Mucosa of stomach (tissue), 1 donor: ENCODE data around the gene PLBD2.
"Not testable (repeated sequence)": the region's sequence is repeated elsewhere in the genome, so short reads cannot be mapped to it uniquely, and the experiment has no call there.

Experiments used
- H3K27me3 ChIP-seq: one replicate; pipeline ENCODE4 v1.7.0; 2013; ENCODE audit warnings: mild to moderate bottlenecking, low read length; ENCODE audit not compliant: control insufficient read depth, insufficient read depth
- H3K36me3 ChIP-seq: one replicate; pipeline ENCODE4 v1.7.0; 2013; ENCODE audit warnings: low read length; ENCODE audit not compliant: control insufficient read depth, insufficient read depth
- H3K4me1 ChIP-seq: one replicate; pipeline ENCODE4 v1.7.0; 2013; ENCODE audit warnings: mild to moderate bottlenecking, low read length; ENCODE audit not compliant: control insufficient read depth, insufficient read depth
- H3K4me3 ChIP-seq: one replicate; pipeline ENCODE4 v1.7.0; 2013; ENCODE audit warnings: low read length
- H3K9ac ChIP-seq: one replicate; pipeline ENCODE4 v1.7.0; 2013; ENCODE audit warnings: mild to moderate bottlenecking, low read length, moderate library complexity
- H3K9me3 ChIP-seq: one replicate; pipeline ENCODE4 v1.7.0; 2013; ENCODE audit warnings: mild to moderate bottlenecking, low read length, moderate library complexity; ENCODE audit not compliant: control insufficient read depth
- donor health status: Pancreatic carcinoma.

The PLBD2 gene

GRCh38 chr12:113340061-113340460, 18.3 kb upstream of the PLBD2 start:
- Histone ChIP-seq H3K4me3 (no peak overlapping the region), H3K27me3 (no peaks in the 10 kb centered on the region), H3K9ac (no peak overlapping the region), H3K36me3 (no peaks in the 10 kb centered on the region), H3K9me3 (no peaks in the 10 kb centered on the region), H3K4me1 (no peaks in the 10 kb centered on the region)

GRCh38 chr12:113341535-113341934, 16.9 kb upstream of the PLBD2 start:
- H3K36me3 ChIP-seq = no peaks in the 10 kb centered on the region
- H3K4me3 ChIP-seq = no peak overlapping the region
- H3K9me3 ChIP-seq = no peaks in the 10 kb centered on the region
- H3K9ac ChIP-seq = no peak overlapping the region
- no peaks in the 10 kb centered on the region for H3K27me3 ChIP-seq
- no peaks in the 10 kb centered on the region for H3K4me1 ChIP-seq

- Histone ChIP-seq H3K36me3 (no peaks in the 10 kb centered on the region), H3K4me3 (no peak overlapping the region), H3K9ac (no peak overlapping the region), H3K4me1 (no peaks in the 10 kb centered on the region), H3K9me3 (no peaks in the 10 kb centered on the region), H3K27me3 (no peaks in the 10 kb centered on the region)
Observed at GRCh38 chr12:113345318-113345717, 13.1 kb upstream of the PLBD2 start.

- Histone ChIP-seq H3K36me3 (no peaks in the 10 kb centered on the region), H3K27me3 (no peaks in the 10 kb centered on the region), H3K9ac (no peak overlapping the region), H3K4me3 (no peak overlapping the region), H3K9me3 (no peaks in the 10 kb centered on the region), H3K4me1 (no peaks in the 10 kb centered on the region)
Observed at GRCh38 chr12:113346353-113346752, 12.0 kb upstream of the PLBD2 start.

- no peak overlapping the region for H3K4me3 ChIP-seq
- no peaks in the 10 kb centered on the region for H3K36me3 ChIP-seq
- H3K9me3 ChIP-seq = no peaks in the 10 kb centered on the region
- H3K27me3 ChIP-seq = no peaks in the 10 kb centered on the region
- H3K9ac ChIP-seq = no peak overlapping the region
- no peaks in the 10 kb centered on the region for H3K4me1 ChIP-seq
Observed at GRCh38 chr12:113347107-113347506, 11.3 kb upstream of the PLBD2 start.

- H3K9ac ChIP-seq = no peak overlapping the region
- no peak overlapping the region for H3K4me3 ChIP-seq
- no peaks in the 10 kb centered on the region for H3K4me1 ChIP-seq
- no peaks in the 10 kb centered on the region for H3K9me3 ChIP-seq
- no peaks in the 10 kb centered on the region for H3K36me3 ChIP-seq
- H3K27me3 ChIP-seq = no peaks in the 10 kb centered on the region
Observed at GRCh38 chr12:113347892-113348291, 10.5 kb upstream of the PLBD2 start.

GRCh38 chr12:113348849-113349536, 9.4 kb upstream of the PLBD2 start:
- H3K36me3 ChIP-seq = no peaks in the 10 kb centered on the region
- no peak overlapping the region for H3K4me3 ChIP-seq
- no peaks in the 10 kb centered on the region for H3K4me1 ChIP-seq
- no peaks in the 10 kb centered on the region for H3K9me3 ChIP-seq
- no peak overlapping the region for H3K9ac ChIP-seq
- no peaks in the 10 kb centered on the region for H3K27me3 ChIP-seq

- Histone ChIP-seq H3K27me3 (no peaks in the 10 kb centered on the region), H3K9ac (no peak overlapping the region), H3K9me3 (no peaks in the 10 kb centered on the region), H3K4me1 (no peaks in the 10 kb centered on the region), H3K36me3 (no peaks in the 10 kb centered on the region), H3K4me3 (no peak overlapping the region)
Observed at GRCh38 chr12:113351089-113351488, 7.3 kb upstream of the PLBD2 start.

GRCh38 chr12:113354192-113354591, 4.2 kb upstream of the PLBD2 start:
- H3K36me3 ChIP-seq, H3K4me1 ChIP-seq, H3K9me3 ChIP-seq, H3K4me3 ChIP-seq, H3K9ac ChIP-seq, H3K27me3 ChIP-seq: not testable (repeated sequence)

- peaks cover 7% of the 10 kb centered on the region for H3K4me1 ChIP-seq
- no peaks in the 10 kb centered on the region for H3K9me3 ChIP-seq
- peak overlapping the region; percentile 71 for H3K4me3 ChIP-seq
- H3K9ac ChIP-seq = peak overlapping the region; percentile 80
- no peaks in the 10 kb centered on the region for H3K27me3 ChIP-seq
- H3K36me3 ChIP-seq = no peaks in the 10 kb centered on the region
Observed at GRCh38 chr12:113359133-113359938, 949 bp downstream of the PLBD2 start.

GRCh38 chr12:113359939-113360748, 1.8 kb downstream of the PLBD2 start:
- Histone ChIP-seq H3K4me1 (peaks cover 7% of the 10 kb centered on the region), H3K9ac (no peak overlapping the region), H3K4me3 (no peak overlapping the region)

More at GRCh38 chr12:113359939-113360748, 1.8 kb downstream of the PLBD2 start:
- no peaks in the 10 kb centered on the region for H3K36me3 ChIP-seq
- no peaks in the 10 kb centered on the region for H3K9me3 ChIP-seq
- H3K27me3 ChIP-seq = no peaks in the 10 kb centered on the region
